ENCODE results near the gene MYO15A. TPM values are rescaled to one million over a fixed set of nuclear protein-coding genes. Genes with fewer than 3 reads are reported as not detected.

Gene MYO15A
- total and polyA plus RNA-seq, 2 donors (not counting 1 experiment from before 2014, with no cell fraction given) = 2.5 to 3.1 TPM

DNA sequence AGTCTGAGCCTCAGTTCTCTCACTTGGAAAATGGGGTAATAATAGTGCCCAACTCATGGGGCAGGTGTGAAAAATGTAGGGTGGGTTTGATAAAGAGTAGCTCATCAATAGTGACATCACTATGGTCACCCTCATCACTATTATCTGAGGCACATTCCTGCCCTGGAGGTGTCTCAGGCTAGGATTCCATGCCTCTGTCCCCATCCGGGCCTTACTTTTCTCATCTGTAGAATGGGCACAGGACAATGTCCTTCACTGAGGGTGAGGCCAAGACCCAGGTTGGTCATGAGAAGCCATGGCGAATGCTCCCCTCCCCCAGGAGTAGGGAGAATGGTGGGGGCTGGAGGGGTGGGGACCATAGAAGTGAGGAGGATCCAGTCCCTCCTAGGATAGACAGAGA is 30.5 kb downstream of the MYO15A start:
- POLR2A ChIA-PET = no interaction called here
- intact Hi-C loops (cut with micrococcal nuclease) = no loop called here

DNA sequence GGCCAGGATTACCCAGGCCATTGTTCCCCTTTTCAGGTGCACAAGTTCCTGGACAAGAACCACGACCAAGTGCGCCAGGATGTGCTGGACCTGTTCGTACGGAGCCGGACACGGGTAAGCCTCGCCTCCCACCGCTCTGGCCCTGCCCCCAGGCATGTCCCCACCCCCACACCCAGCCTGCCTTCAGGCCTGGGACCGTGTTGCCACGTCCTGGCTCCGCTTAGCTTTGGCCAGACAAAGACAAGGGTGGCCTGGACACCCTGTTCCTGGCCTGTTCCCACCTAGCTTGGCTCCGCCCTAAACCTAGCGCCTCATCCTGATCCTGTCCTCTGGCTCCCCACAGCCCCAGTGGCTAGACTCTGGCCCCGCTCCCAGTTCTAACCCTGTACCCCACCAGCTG is 30.9 kb downstream of the MYO15A start:
- peaks cover 5% of the 10 kb centered on the region for H3K4me1 Mint-ChIP-seq
- intact Hi-C loops (cut with micrococcal nuclease) = no loop called here
- TF ChIP-seq, protein P1, sequence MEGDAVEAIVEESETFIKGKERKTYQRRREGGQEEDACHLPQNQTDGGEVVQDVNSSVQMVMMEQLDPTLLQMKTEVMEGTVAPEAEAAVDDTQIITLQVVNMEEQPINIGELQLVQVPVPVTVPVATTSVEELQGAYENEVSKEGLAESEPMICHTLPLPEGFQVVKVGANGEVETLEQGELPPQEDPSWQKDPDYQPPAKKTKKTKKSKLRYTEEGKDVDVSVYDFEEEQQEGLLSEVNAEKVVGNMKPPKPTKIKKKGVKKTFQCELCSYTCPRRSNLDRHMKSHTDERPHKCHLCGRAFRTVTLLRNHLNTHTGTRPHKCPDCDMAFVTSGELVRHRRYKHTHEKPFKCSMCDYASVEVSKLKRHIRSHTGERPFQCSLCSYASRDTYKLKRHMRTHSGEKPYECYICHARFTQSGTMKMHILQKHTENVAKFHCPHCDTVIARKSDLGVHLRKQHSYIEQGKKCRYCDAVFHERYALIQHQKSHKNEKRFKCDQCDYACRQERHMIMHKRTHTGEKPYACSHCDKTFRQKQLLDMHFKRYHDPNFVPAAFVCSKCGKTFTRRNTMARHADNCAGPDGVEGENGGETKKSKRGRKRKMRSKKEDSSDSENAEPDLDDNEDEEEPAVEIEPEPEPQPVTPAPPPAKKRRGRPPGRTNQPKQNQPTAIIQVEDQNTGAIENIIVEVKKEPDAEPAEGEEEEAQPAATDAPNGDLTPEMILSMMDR (IDR thresholded peaks at IDR 0.05) = no peak
- TF ChIP-seq EZH2 (IDR thresholded peaks at IDR 0.05; ENCODE audit: borderline replicate concordance, insufficient read depth, low read depth, low read length, poor library complexity, severe bottlenecking) = no peak
- H3K9ac ChIP-seq (ENCODE audit: low read length) = no peak overlapping the region
- H4K20me1 ChIP-seq (ENCODE audit: control insufficient read depth, insufficient read depth, low read length, poor library complexity, severe bottlenecking) = no peaks in the 10 kb centered on the region
- no peak overlapping the region for H3K27ac ChIP-seq (ENCODE audit: low read length in 2 of 2)
- H2AFZ ChIP-seq (ENCODE audit: insufficient read depth, low read depth, low read length, poor library complexity, severe bottlenecking) = no peak overlapping the region
- POLR2A ChIA-PET = no interaction called here
- H3K79me2 ChIP-seq (ENCODE audit: control insufficient read depth, insufficient read depth, low read length) = no peaks in the 10 kb centered on the region
- no peak overlapping the region for H3K27ac Mint-ChIP-seq
- peaks cover 0 to 4% of the 10 kb centered on the region in 2 donors for H3K4me1 ChIP-seq (ENCODE audit: control insufficient read depth in 2 of 2, insufficient read depth in 2 of 2, low read length in 2 of 2)
- no peaks in the 10 kb centered on the region for H3K36me3 ChIP-seq (replicated peaks in 1 of 2; ENCODE audit: control extremely low read depth in 1 of 2, control insufficient read depth in 1 of 2, extremely low read depth in 1 of 2, insufficient read depth in 2 of 2, low read length in 1 of 2)
- no peak overlapping the region for H3K4me2 ChIP-seq (replicated peaks; ENCODE audit: low read depth, low read length, poor library complexity, severe bottlenecking)
- no peaks in the 10 kb centered on the region for H3K9me3 ChIP-seq (ENCODE audit: control extremely low read depth in 1 of 3, control insufficient read depth in 2 of 3, insufficient read depth in 1 of 3, low read length in 2 of 3)
- DNase-seq (no peak), ATAC-seq (ENCODE audit: low read depth) (no peak)
- no peak overlapping the region for H3K4me3 ChIP-seq (ENCODE audit: control extremely low read depth in 1 of 5, extremely low read depth in 1 of 5, insufficient read depth in 1 of 5, low read depth in 2 of 5, low read length in 4 of 5)
- H3K27me3 Mint-ChIP-seq = peaks cover 11% of the 10 kb centered on the region
- 84% methylated on average over 14 of the region's 14 CpGs for WGBS (ENCODE audit: insufficient coverage)
- peaks cover 0 to 13% (median 1%) of the 10 kb centered on the region in 4 experiments for H3K27me3 ChIP-seq (replicated peaks in 1 of 4; ENCODE audit: control extremely low read depth in 1 of 4, control insufficient read depth in 3 of 4, insufficient read depth in 4 of 4, low read length in 3 of 4)
- no peak overlapping the region for H3K4me3 Mint-ChIP-seq
- CTCF ChIA-PET = no interaction called here
- no peaks in the 10 kb centered on the region for H3K9me3 Mint-ChIP-seq (ENCODE audit: insufficient read depth)

More for the DNA sequence above, 30.5 kb downstream of the MYO15A start:
- Mint-ChIP-seq H3K4me1 (peaks cover 5% of the 10 kb centered on the region), H3K4me3 (no peak overlapping the region), H3K9me3 (ENCODE audit: insufficient read depth) (no peaks in the 10 kb centered on the region), H3K27me3 (peaks cover 11% of the 10 kb centered on the region), H3K27ac (no peak overlapping the region)
- DNase-seq (no peak), ATAC-seq (ENCODE audit: low read depth) (no peak)
- Histone ChIP-seq H3K4me2 (replicated peaks; ENCODE audit: low read depth, low read length, poor library complexity, severe bottlenecking) (no peak overlapping the region), H3K36me3 (replicated peaks in 1 of 2; ENCODE audit: control extremely low read depth in 1 of 2, control insufficient read depth in 1 of 2, extremely low read depth in 1 of 2, insufficient read depth in 2 of 2, low read length in 1 of 2) (no peaks in the 10 kb centered on the region), H3K79me2 (ENCODE audit: control insufficient read depth, insufficient read depth, low read length) (no peaks in the 10 kb centered on the region), H3K4me1 (ENCODE audit: control insufficient read depth in 2 of 2, insufficient read depth in 2 of 2, low read length in 2 of 2) (peaks cover 0 to 4% of the 10 kb centered on the region in 2 donors), H2AFZ (ENCODE audit: insufficient read depth, low read depth, low read length, poor library complexity, severe bottlenecking) (no peak overlapping the region), H4K20me1 (ENCODE audit: control insufficient read depth, insufficient read depth, low read length, poor library complexity, severe bottlenecking) (no peaks in the 10 kb centered on the region), H3K4me3 (ENCODE audit: control extremely low read depth in 1 of 5, extremely low read depth in 1 of 5, insufficient read depth in 1 of 5, low read depth in 2 of 5, low read length in 4 of 5) (no peak overlapping the region), H3K9me3 (ENCODE audit: control extremely low read depth in 1 of 3, control insufficient read depth in 2 of 3, insufficient read depth in 1 of 3, low read length in 2 of 3) (no peaks in the 10 kb centered on the region), H3K27ac (ENCODE audit: low read length in 2 of 2) (no peak overlapping the region), H3K27me3 (replicated peaks in 1 of 4; ENCODE audit: control extremely low read depth in 1 of 4, control insufficient read depth in 3 of 4, insufficient read depth in 4 of 4, low read length in 3 of 4) (peaks cover 0 to 13% (median 1%) of the 10 kb centered on the region in 4 experiments), H3K9ac (ENCODE audit: low read length) (no peak overlapping the region)
- CTCF ChIA-PET = interaction anchor here (1.3 kb wide), 1 partner anchor 53 kb away, joined by 3 read pairs; no protein-coding TSS in a partner anchor
- no peak for TF ChIP-seq EZH2 (IDR thresholded peaks at IDR 0.05; ENCODE audit: borderline replicate concordance, insufficient read depth, low read depth, low read length, poor library complexity, severe bottlenecking)
- TF ChIP-seq, protein P1 (IDR thresholded peaks at IDR 0.05) = no peak
- WGBS (ENCODE audit: insufficient coverage) = 100% methylated on average over 1 of the region's 2 CpGs

Measured in B cell (primary cell).